Esophagus squamous epithelium (tissue), 4 donors: ENCODE data around the gene OCRL.

Experiments
- CTCF ChIP-seq, 6 experiments: fragments of 450-650 bp in 4 of 6; fragments of 200-600 bp in 2 of 6; sonication (generic) in 2 of 6; IDR thresholded peaks; one replicate each; pipeline ENCODE4 v1.5.1; 2016 to 2019; ENCODE audit warnings: antibody characterized with exemption in 6 of 6, mild to moderate bottlenecking in 4 of 6, moderate library complexity in 4 of 6
- POLR2A ChIP-seq, 4 donors: fragments of 450-650 bp; IDR thresholded peaks; one replicate each; pipeline ENCODE4 v1.6.1; 2017; ENCODE audit warnings: antibody characterized with exemption in 4 of 4, mild to moderate bottlenecking in 4 of 4, moderate library complexity in 3 of 4

GRCh38 chrX:129549124-129549523 lies 9.1 kb downstream of the OCRL start:
- TF ChIP-seq CTCF (IDR thresholded peaks at IDR 0.05) (no peak), POLR2A (IDR thresholded peaks at IDR 0.05) (no peak)
